HepG2 (cell line): ENCODE measurements around the gene E2F1. TPM values are rescaled to one million over a fixed set of nuclear protein-coding genes. Genes with fewer than 3 reads are reported as not detected.

ENCODE experiments used
- CBFB ChIP-seq: sonication (generic); formaldehyde crosslinking; IDR thresholded peaks from 2 replicates; pipeline ENCODE4 v1.4.0; 2020; ENCODE audit warnings: missing genetic modification reagents
- CHD4 ChIP-seq: fragments of 200-600 bp; sonication (generic); IDR thresholded peaks from 2 replicates; pipeline ENCODE4 v1.7.0; 2017; ENCODE audit warnings: mild to moderate bottlenecking, low read length, borderline replicate concordance
- DBP ChIP-seq: sonication (generic); formaldehyde crosslinking; IDR thresholded peaks from 2 replicates; pipeline ENCODE4 v1.4.0; 2020; ENCODE audit warnings: missing genetic modification reagents; ENCODE audit errors: not compliant biosample characterization
- FOXP4 ChIP-seq: sonication (generic); formaldehyde crosslinking; IDR thresholded peaks from 2 replicates; pipeline ENCODE4 v1.4.0; 2020; ENCODE audit warnings: missing genetic modification reagents
- JUND ChIP-seq: sonication (generic); formaldehyde crosslinking; IDR thresholded peaks from 2 replicates; pipeline ENCODE4 v1.8.0; 2022; ENCODE audit warnings: mild to moderate bottlenecking, missing genetic modification reagents
- KLF12 ChIP-seq: sonication (generic); formaldehyde crosslinking; IDR thresholded peaks from 2 replicates; pipeline ENCODE4 v1.4.0; 2020; ENCODE audit warnings: missing genetic modification reagents, borderline replicate concordance
- PITX1 ChIP-seq: sonication (generic); formaldehyde crosslinking; IDR thresholded peaks from 2 replicates; pipeline ENCODE4 v1.5.1; 2020; ENCODE audit warnings: mild to moderate bottlenecking, missing genetic modification reagents
- TSC22D2 ChIP-seq: sonication (generic); formaldehyde crosslinking; IDR thresholded peaks from 2 replicates; pipeline ENCODE4 v1.5.1; 2020; ENCODE audit warnings: missing genetic modification reagents, mild to moderate bottlenecking, borderline replicate concordance
- USF2 ChIP-seq, 2 experiments: sonication (generic) in 1 of 2; formaldehyde crosslinking in 1 of 2; IDR thresholded peaks; 2 replicates each; pipeline versions ENCODE4 v1.5.1 to v1.6.1; 2011 to 2020; ENCODE audit warnings: borderline replicate concordance in 1 of 2, low read depth in 1 of 2, low read length in 1 of 2, mild to moderate bottlenecking in 1 of 2, missing genetic modification reagents in 1 of 2, moderate library complexity in 1 of 2
- ZFP36L1 ChIP-seq: sonication (generic); formaldehyde crosslinking; IDR thresholded peaks from 2 replicates; pipeline ENCODE4 v1.8.0; 2022; ENCODE audit warnings: mild to moderate bottlenecking, missing genetic modification reagents, moderate library complexity
- ZFP91 ChIP-seq: sonication (generic); formaldehyde crosslinking; IDR thresholded peaks from 2 replicates; pipeline ENCODE4 v1.9.0; 2022; ENCODE audit warnings: missing genetic modification reagents, mild to moderate bottlenecking, borderline replicate concordance
- ZNF234 ChIP-seq: sonication (generic); formaldehyde crosslinking; conservative IDR thresholded peaks from 2 replicates; pipeline ENCODE4 v1.5.1; 2020; ENCODE audit warnings: mild to moderate bottlenecking, missing genetic modification reagents
- ZNF33B ChIP-seq: sonication (generic); formaldehyde crosslinking; IDR thresholded peaks from 2 replicates; pipeline ENCODE4 v1.5.1; 2020; ENCODE audit warnings: mild to moderate bottlenecking, missing genetic modification reagents
- ZNF547 ChIP-seq: sonication (generic); formaldehyde crosslinking; IDR thresholded peaks from 2 replicates; pipeline ENCODE4 v1.5.1; 2020; ENCODE audit warnings: mild to moderate bottlenecking, missing genetic modification reagents
- ZNF609 ChIP-seq: sonication (generic); formaldehyde crosslinking; IDR thresholded peaks from 2 replicates; pipeline ENCODE4 v1.4.0; 2020; ENCODE audit warnings: mild to moderate bottlenecking, missing genetic modification reagents, borderline replicate concordance
- polyA plus RNA-seq, 8 experiments: library from polyadenylated mRNA; depleted of rRNA in 3 of 8; stranded (reverse) in 7 of 8; unstranded in 1 of 8; fragments of >200 nt; fragmentation: Illumina TruSeq in 4 of 8; extraction: Trizol in 4 of 8; gene quantifications; 2 replicates each; pipeline versions ENCODE4 v1.2.1 to v1.2.3, GENCODE V29; 2011 to 2016; ENCODE audit warnings: low read depth in 4 of 8, missing spikeins in 1 of 8, mixed read lengths in 1 of 8; ENCODE audit not compliant: insufficient read depth in 1 of 8
- total RNA-seq, 5 experiments: library from RNA; depleted of rRNA; stranded (reverse); fragments of >200 nt; fragmentation: Illumina TruSeq; extraction: Trizol; gene quantifications; 2 replicates each; pipeline ENCODE4 v1.2.3, GENCODE V29; 2016; ENCODE audit warnings: low read depth in 1 of 5

The E2F1 gene
- total and polyA plus RNA-seq, 2 of the 13 experiments (the other 11 are each of a cell fraction or from before 2014, with no cell fraction given) = 25.5 to 39.4 TPM

GRCh38 chr20:33732166-33732970 is 46.2 kb upstream of the E2F1 start (continued):
- TF ChIP-seq USF2 (IDR thresholded peaks at IDR 0.05; ENCODE audit: low read depth, low read length) (no peak), USF2 (CRISPR knock-in tag; IDR thresholded peaks at IDR 0.05; ENCODE audit: borderline replicate concordance) (peak; percentile 35; the same call in 1 of the 2 replicates), ZFP36L1 (no peak; the same call in 1 of the 2 replicates), ZNF547 (CRISPR knock-in tag) (peak; percentile 74), ZFP91 (CRISPR knock-in tag) (no peak; the same call in 1 of the 2 replicates), CHD4 (no peak), DBP (CRISPR knock-in tag) (peak; percentile 56), ZNF234 (CRISPR knock-in tag) (peak; percentile 93; the same call in 1 of the 2 replicates), ZNF33B (CRISPR knock-in tag) (peak; percentile 80), TSC22D2 (CRISPR knock-in tag) (peak; percentile 49), CBFB (CRISPR knock-in tag) (peak; percentile 91), FOXP4 (no peak; the same call in 1 of the 2 replicates), ZNF609 (peak; percentile 41; the same call in 1 of the 2 replicates), KLF12 (CRISPR knock-in tag) (peak; percentile 96), JUND (CRISPR knock-in tag) (peak; percentile 25; the same call in 1 of the 2 replicates), PITX1 (peak; percentile 80; the same call in 1 of the 2 replicates)
